IMR-90 (cell line): ENCODE results near the gene OTUB2.

ENCODE experiments used
- BHLHE40 ChIP-seq: fragments of 150-350 bp; IDR thresholded peaks from 2 replicates; pipeline ENCODE4 v1.6.1; 2016; ENCODE audit warnings: mild to moderate bottlenecking, low read depth, low read length
- CEBPB ChIP-seq: IDR thresholded peaks from 2 replicates; pipeline ENCODE4 v1.6.1; 2012; ENCODE audit warnings: low read depth, low read length, improper control_type of control experiment
- CHD1 ChIP-seq: IDR thresholded peaks from 2 replicates; pipeline ENCODE4 v1.6.1; 2012; ENCODE audit warnings: low read depth, low read length, improper control_type of control experiment
- CTCF ChIP-seq: conservative IDR thresholded peaks from 2 replicates; pipeline ENCODE4 v1.5.1; 2012; ENCODE audit warnings: mild to moderate bottlenecking, low read depth, low read length, improper control_type of control experiment
- FOS ChIP-seq: fragments of 150-350 bp; IDR thresholded peaks from 2 replicates; pipeline ENCODE4 v1.6.1; 2016; ENCODE audit warnings: low read depth, low read length
- MAFK ChIP-seq: IDR thresholded peaks from 2 replicates; pipeline ENCODE4 v1.6.1; 2012; ENCODE audit warnings: low read depth, low read length, improper control_type of control experiment
- NFE2L2 ChIP-seq: fragments of 150-350 bp; IDR thresholded peaks from 2 replicates; pipeline ENCODE4 v1.6.1; 2016; ENCODE audit warnings: low read depth, mild to moderate bottlenecking, low read length
- POLR2A ChIP-seq: IDR thresholded peaks from 2 replicates; pipeline ENCODE4 v1.6.1; 2012; ENCODE audit warnings: mild to moderate bottlenecking, low read depth, low read length
- RAD21 ChIP-seq: IDR thresholded peaks from 2 replicates; pipeline ENCODE4 v1.6.1; 2012; ENCODE audit warnings: low read length, improper control_type of control experiment
- RCOR1 ChIP-seq: IDR thresholded peaks from 2 replicates; pipeline ENCODE4 v1.6.1; 2012; ENCODE audit warnings: mild to moderate bottlenecking, low read length, improper control_type of control experiment; ENCODE audit not compliant: insufficient replicate concordance
- TF ChIP-seq, protein P1 (sequence below): fragments of 150-350 bp; IDR thresholded peaks from 2 replicates; pipeline ENCODE4 v1.6.1; 2017; ENCODE audit warnings: mild to moderate bottlenecking, antibody characterized with exemption, low read length, low read depth

- no peak for TF ChIP-seq POLR2A
- TF ChIP-seq CEBPB, result no peak
- TF ChIP-seq CTCF, result no peak
- TF ChIP-seq CHD1, result no peak
- no peak for TF ChIP-seq RAD21
- TF ChIP-seq RCOR1, result no peak
- no peak for TF ChIP-seq FOS
- no peak for TF ChIP-seq NFE2L2
- TF ChIP-seq, protein P1, sequence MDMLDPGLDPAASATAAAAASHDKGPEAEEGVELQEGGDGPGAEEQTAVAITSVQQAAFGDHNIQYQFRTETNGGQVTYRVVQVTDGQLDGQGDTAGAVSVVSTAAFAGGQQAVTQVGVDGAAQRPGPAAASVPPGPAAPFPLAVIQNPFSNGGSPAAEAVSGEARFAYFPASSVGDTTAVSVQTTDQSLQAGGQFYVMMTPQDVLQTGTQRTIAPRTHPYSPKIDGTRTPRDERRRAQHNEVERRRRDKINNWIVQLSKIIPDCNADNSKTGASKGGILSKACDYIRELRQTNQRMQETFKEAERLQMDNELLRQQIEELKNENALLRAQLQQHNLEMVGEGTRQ, result no peak
- TF ChIP-seq BHLHE40, result no peak
- no peak for TF ChIP-seq MAFK
These were observed 32.8 kb upstream of the OTUB2 start for GRCh38 chr14:93993382-93993781.
